Measurements from ENCODE around the gene PTPRA. TPM values are rescaled to one million over a fixed set of nuclear protein-coding genes. Genes with fewer than 3 reads are reported as not detected.

The PTPRA gene
- total and polyA plus RNA-seq, 12 donors = 8.9 to 37.3 (median 28.5) TPM

DNA sequence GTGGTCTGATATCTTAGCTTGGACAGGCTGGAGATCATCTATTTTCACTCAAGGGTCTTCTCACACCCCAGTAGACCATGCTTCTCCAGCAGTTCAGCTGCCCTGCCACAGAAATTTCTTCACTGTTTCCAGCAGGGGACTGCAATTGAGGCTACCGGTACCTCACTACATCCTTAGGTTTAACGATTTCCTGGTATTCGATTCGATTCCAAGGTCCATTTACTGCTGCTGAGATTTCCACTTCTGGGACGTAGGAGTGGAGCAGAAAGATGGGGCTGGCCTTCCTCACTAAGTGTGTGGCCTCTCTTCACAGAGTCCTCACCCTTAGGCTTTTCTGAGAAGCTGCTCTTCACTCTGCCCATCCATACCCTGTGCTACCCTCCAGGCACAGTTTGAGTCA, 26.6 kb upstream of the PTPRA start:
- DNase-seq (no peak), ATAC-seq (no peak)
- Histone ChIP-seq H3K27me3 (no peaks in the 10 kb centered on the region), H3K27ac (no peak overlapping the region), H3K4me3 (no peak overlapping the region), H3K9me3 (no peaks in the 10 kb centered on the region), H3K4me1 (peaks cover 0 to 7% (median 2%) of the 10 kb centered on the region in 9 donors), H3K36me3 (peaks cover 0 to 20% (median 0%) of the 10 kb centered on the region in 9 donors)
- intact Hi-C loops (cut with DNase I) = loop anchor here in 4 of 10 donors (5.0 to 10.0 kb wide), 4 partner anchors 89 to 182 kb away; partner anchors contain the start of genes EBF4 (in 1 of the 4) and IDH3B (in 1 of the 4)
- TF ChIP-seq, protein P1, sequence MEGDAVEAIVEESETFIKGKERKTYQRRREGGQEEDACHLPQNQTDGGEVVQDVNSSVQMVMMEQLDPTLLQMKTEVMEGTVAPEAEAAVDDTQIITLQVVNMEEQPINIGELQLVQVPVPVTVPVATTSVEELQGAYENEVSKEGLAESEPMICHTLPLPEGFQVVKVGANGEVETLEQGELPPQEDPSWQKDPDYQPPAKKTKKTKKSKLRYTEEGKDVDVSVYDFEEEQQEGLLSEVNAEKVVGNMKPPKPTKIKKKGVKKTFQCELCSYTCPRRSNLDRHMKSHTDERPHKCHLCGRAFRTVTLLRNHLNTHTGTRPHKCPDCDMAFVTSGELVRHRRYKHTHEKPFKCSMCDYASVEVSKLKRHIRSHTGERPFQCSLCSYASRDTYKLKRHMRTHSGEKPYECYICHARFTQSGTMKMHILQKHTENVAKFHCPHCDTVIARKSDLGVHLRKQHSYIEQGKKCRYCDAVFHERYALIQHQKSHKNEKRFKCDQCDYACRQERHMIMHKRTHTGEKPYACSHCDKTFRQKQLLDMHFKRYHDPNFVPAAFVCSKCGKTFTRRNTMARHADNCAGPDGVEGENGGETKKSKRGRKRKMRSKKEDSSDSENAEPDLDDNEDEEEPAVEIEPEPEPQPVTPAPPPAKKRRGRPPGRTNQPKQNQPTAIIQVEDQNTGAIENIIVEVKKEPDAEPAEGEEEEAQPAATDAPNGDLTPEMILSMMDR (IDR thresholded peaks at IDR 0.05) = no peak
- WGBS, 2 donors = 78 to 82% methylated on average over 5 of the region's 5 CpGs

DNA sequence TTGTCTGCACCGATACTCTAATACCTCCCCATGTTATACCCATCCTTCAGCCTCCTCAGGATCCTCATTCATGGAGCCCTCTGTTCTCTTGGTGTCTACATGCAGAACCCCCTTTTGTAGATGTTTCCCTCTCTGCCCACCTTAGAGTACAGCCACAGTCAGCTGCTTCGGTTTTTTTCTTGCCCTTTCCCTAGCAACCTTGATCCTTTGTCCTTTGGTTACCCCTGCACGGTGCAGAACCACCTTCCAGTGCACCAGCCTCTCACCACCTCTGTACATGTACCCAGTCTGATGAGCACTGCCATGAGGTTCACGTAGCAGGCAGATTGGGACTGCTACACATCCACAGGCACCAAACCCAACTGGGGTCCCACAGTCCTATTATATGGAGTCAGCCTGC, 25.5 kb upstream of the PTPRA start:
- H3K27ac ChIP-seq = no peak overlapping the region
- ATAC-seq = no peak
- WGBS, 2 donors = 92 to 95% methylated on average over 4 of the region's 4 CpGs
- TF ChIP-seq, protein P1 (IDR thresholded peaks at IDR 0.05) = no peak
- no peaks in the 10 kb centered on the region for H3K9me3 ChIP-seq
- H3K27me3 ChIP-seq = no peaks in the 10 kb centered on the region
- intact Hi-C loops (cut with DNase I) = loop anchor here in 4 of 10 donors (5.0 to 10.0 kb wide), 4 partner anchors 91 to 183 kb away; partner anchors contain the start of genes EBF4 (in 1 of the 4) and IDH3B (in 1 of the 4)
- no peak for DNase-seq
- H3K36me3 ChIP-seq = peaks cover 0 to 20% (median 0%) of the 10 kb centered on the region in 9 donors
- peaks cover 0 to 11% (median 10%) of the 10 kb centered on the region in 9 donors for H3K4me1 ChIP-seq
- no peak overlapping the region for H3K4me3 ChIP-seq

DNA sequence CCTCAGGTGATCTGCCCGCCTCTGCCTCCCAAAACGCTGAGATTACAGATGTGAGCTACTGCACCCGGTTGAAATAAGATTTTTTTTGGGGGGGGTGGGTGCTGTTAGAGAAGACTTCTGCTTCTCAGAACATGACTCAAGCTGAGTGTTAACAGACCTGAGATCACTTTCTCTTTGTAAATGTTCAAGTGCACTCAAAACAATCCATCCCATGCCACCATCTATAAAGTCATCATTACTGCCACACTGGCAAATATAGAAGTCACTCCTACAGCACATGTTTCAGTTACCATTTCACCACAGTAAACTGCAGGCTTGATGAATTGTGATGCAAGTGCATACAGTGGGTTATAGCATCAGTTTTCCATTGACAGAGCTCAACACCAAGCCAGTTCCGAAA, 23.8 kb upstream of the PTPRA start:
- TF ChIP-seq, protein P1 (IDR thresholded peaks at IDR 0.05) = no peak
- Histone ChIP-seq H3K4me1 (peaks cover 0 to 14% (median 10%) of the 10 kb centered on the region in 9 donors), H3K27ac (no peak overlapping the region), H3K4me3 (no peak overlapping the region), H3K36me3 (peaks cover 0 to 7% (median 0%) of the 10 kb centered on the region in 9 donors), H3K9me3 (no peaks in the 10 kb centered on the region), H3K27me3 (no peaks in the 10 kb centered on the region)
- DNase-seq (no peak), ATAC-seq (no peak)
- intact Hi-C loops (cut with DNase I) = loop anchor here in 4 of 10 donors (5.0 to 10.0 kb wide), 4 partner anchors 92 to 185 kb away; partner anchors contain the start of genes EBF4 (in 1 of the 4) and IDH3B (in 1 of the 4)
- 90 to 91% methylated on average over 4 of the region's 4 CpGs for WGBS, 2 donors

DNA sequence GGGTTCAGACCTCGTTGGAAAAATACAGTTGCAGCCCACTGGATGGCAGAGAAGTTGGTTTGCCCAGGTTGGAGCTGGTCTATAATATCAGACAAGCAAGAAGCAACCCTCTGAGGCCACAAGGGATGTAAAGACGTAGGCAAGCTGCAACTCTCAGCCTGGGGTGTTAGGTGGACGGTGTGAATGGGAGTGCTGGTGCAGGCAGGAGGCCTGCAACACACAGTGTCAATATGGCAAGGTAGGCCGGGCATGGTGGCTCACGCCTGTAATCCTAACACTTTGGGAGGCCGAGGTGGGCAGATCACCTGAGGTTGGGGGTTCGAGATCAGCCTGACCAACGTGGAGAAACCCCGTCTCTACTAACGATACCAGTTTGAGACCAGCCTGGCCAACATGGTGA, 22.2 kb upstream of the PTPRA start:
- intact Hi-C loops (cut with DNase I) = loop anchor here in 5 of 10 donors (5.0 to 10.0 kb wide), 4 partner anchors 94 to 156 kb away; partner anchors contain the start of gene EBF4 (in 1 of the 5)
- Histone ChIP-seq H3K4me3 (no peak overlapping the region), H3K4me1 (peaks cover 0 to 14% (median 10%) of the 10 kb centered on the region in 9 donors), H3K9me3 (no peaks in the 10 kb centered on the region), H3K27me3 (no peaks in the 10 kb centered on the region), H3K36me3 (peaks cover 0 to 5% (median 0%) of the 10 kb centered on the region in 9 donors), H3K27ac (no peak overlapping the region)
- ATAC-seq (no peak), DNase-seq (no peak)
- TF ChIP-seq, protein P1 (IDR thresholded peaks at IDR 0.05) = no peak
- 91 to 96% methylated on average over 10 of the region's 10 CpGs for WGBS, 2 donors
